Tibial nerve (tissue), 4 donors: ENCODE results near the gene RASAL2. TPM values are rescaled to one million over a fixed set of nuclear protein-coding genes. Genes with fewer than 3 reads are reported as not detected.

Source experiments
- DNase-seq, 2 donors: peaks; one replicate each; pipeline ENCODE4 v3.0.0-alpha.2; 2019; ENCODE audit warnings: low spot score in 2 of 2
- H3K27ac ChIP-seq, 4 donors: fragments of 200-600 bp; sonication (generic) in 3 of 4; one replicate each; pipeline ENCODE4 v1.5.1; 2017 to 2019; ENCODE audit warnings: mild to moderate bottlenecking in 1 of 4
- H3K27me3 ChIP-seq, 2 donors: fragments of 200-600 bp; sonication (generic) in 1 of 2; one replicate each; pipeline versions ENCODE4 v1.5.1 to v1.6.0; 2017 to 2019
- H3K36me3 ChIP-seq, 3 donors: fragments of 200-600 bp; sonication (generic); one replicate each; pipeline ENCODE4 v1.5.1; 2018 to 2019
- H3K4me1 ChIP-seq, 4 donors: fragments of 200-600 bp; sonication (generic) in 3 of 4; one replicate each; pipeline ENCODE4 v1.5.1; 2017 to 2019
- H3K4me3 ChIP-seq, 4 donors: fragments of 200-600 bp; sonication (generic) in 3 of 4; one replicate each; pipeline ENCODE4 v1.5.1; 2017 to 2019; ENCODE audit warnings: mild to moderate bottlenecking in 1 of 4, moderate library complexity in 1 of 4
- H3K9me3 ChIP-seq, 4 donors: fragments of 200-600 bp; sonication (generic) in 3 of 4; one replicate each; pipeline ENCODE4 v1.5.1; 2017 to 2019
- EP300 ChIP-seq, 2 donors: sonication (generic); formaldehyde crosslinking; IDR thresholded peaks; one replicate each; pipeline ENCODE4 v1.6.1; 2017; ENCODE audit warnings: antibody characterized with exemption in 2 of 2, mild to moderate bottlenecking in 1 of 2
- POLR2A ChIP-seq, 2 donors: fragments of 450-650 bp; IDR thresholded peaks; one replicate each; pipeline ENCODE4 v1.6.1; 2017; ENCODE audit warnings: antibody characterized with exemption in 2 of 2, mild to moderate bottlenecking in 2 of 2, moderate library complexity in 2 of 2
- WGBS, 2 donors: methylation state at CpG; one replicate each; pipeline ENCODE4 v1.1.5; 2018; 5-methylcytosine and 5-hydroxymethylcytosine counted together
- total RNA-seq, 4 donors: library from RNA; depleted of rRNA; stranded (reverse); fragments of >200 nt; gene quantifications; one replicate each; pipeline ENCODE4 v1.1.0, GENCODE V29; 2016
- TF ChIP-seq, protein P1 (sequence below), 5 experiments: fragments of 200-600 bp in 3 of 5; fragments of 450-650 bp in 2 of 5; sonication (generic) in 3 of 5; IDR thresholded peaks; one replicate each; pipeline ENCODE4 v1.5.1; 2016 to 2019; ENCODE audit warnings: antibody characterized with exemption in 5 of 5, mild to moderate bottlenecking in 3 of 5, moderate library complexity in 2 of 5

Gene RASAL2
- total RNA-seq, 4 donors from 2014 or later = 40.5 to 44.8 (median 43.0) TPM

DNA sequence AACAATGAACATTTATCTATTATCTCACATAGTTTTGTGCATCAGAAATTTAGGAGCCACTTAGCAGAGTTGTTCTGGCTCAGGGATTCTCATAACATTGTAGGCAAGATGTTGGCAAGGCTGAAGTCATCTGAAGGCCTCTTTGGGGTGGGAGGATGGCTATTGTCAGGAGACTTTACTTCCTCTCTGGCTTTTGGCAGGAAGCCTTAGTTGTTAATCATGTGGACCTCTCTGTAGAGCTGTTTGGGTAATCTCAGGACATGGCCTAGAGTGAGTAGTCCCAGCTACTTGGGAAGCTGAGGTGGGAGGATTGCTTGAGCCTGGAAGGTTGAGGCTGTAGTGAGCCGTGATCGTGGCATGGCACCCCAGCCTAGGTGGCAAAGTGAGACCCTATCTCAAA is 40.2 kb downstream of the RASAL2 start:
- TF ChIP-seq POLR2A (IDR thresholded peaks at IDR 0.05) (no peak), EP300 (IDR thresholded peaks at IDR 0.05) (peak in 1 of 2 donors; percentile 51)
- TF ChIP-seq, protein P1, sequence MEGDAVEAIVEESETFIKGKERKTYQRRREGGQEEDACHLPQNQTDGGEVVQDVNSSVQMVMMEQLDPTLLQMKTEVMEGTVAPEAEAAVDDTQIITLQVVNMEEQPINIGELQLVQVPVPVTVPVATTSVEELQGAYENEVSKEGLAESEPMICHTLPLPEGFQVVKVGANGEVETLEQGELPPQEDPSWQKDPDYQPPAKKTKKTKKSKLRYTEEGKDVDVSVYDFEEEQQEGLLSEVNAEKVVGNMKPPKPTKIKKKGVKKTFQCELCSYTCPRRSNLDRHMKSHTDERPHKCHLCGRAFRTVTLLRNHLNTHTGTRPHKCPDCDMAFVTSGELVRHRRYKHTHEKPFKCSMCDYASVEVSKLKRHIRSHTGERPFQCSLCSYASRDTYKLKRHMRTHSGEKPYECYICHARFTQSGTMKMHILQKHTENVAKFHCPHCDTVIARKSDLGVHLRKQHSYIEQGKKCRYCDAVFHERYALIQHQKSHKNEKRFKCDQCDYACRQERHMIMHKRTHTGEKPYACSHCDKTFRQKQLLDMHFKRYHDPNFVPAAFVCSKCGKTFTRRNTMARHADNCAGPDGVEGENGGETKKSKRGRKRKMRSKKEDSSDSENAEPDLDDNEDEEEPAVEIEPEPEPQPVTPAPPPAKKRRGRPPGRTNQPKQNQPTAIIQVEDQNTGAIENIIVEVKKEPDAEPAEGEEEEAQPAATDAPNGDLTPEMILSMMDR (IDR thresholded peaks at IDR 0.05) = no peak
- Histone ChIP-seq H3K4me3 (no peak overlapping the region), H3K9me3 (no peaks in the 10 kb centered on the region), H3K27me3 (no peaks in the 10 kb centered on the region), H3K4me1 (peaks cover 0 to 32% (median 7%) of the 10 kb centered on the region in 4 donors), H3K36me3 (no peaks in the 10 kb centered on the region), H3K27ac (peak overlapping the region in 1 of 4 donors; percentile 24)
- peak in 1 of 2 donors; percentile 9 for DNase-seq
- 65 to 78% methylated on average over 2 of the region's 2 CpGs for WGBS, 2 donors

DNA sequence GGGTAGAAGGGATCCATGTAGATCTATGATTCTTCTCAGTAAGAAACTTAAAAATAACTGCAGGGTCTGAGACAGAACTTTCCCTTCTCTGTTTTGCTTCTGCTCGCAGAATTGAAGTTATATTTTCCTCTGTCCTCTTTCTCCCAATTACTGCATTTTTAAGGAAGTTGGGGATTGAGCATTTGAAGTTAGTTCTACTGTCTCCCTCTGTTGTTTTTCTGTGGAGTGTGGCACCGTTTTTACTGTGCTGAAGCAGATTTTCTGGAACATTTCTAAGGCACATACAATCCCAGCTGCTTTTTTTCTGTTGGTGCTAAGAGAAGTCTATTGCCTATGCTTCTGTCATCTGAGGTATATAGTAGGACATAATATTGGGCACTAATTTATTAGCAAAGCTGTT is 43.3 kb downstream of the RASAL2 start:
- DNase-seq = no peak
- H3K36me3 ChIP-seq = no peaks in the 10 kb centered on the region
- TF ChIP-seq EP300 (IDR thresholded peaks at IDR 0.05) (no peak), POLR2A (IDR thresholded peaks at IDR 0.05) (no peak)
- TF ChIP-seq, protein P1 (IDR thresholded peaks at IDR 0.05) = no peak
- peaks cover 0 to 32% (median 7%) of the 10 kb centered on the region in 4 donors for H3K4me1 ChIP-seq
- H3K27me3 ChIP-seq = no peaks in the 10 kb centered on the region
- no peak overlapping the region for H3K4me3 ChIP-seq
- no peaks in the 10 kb centered on the region for H3K9me3 ChIP-seq
- WGBS, 2 donors = 9 to 14% methylated on average over 2 of the region's 2 CpGs
- H3K27ac ChIP-seq = peak overlapping the region in 2 of 4 donors; percentile 14 to 30

DNA sequence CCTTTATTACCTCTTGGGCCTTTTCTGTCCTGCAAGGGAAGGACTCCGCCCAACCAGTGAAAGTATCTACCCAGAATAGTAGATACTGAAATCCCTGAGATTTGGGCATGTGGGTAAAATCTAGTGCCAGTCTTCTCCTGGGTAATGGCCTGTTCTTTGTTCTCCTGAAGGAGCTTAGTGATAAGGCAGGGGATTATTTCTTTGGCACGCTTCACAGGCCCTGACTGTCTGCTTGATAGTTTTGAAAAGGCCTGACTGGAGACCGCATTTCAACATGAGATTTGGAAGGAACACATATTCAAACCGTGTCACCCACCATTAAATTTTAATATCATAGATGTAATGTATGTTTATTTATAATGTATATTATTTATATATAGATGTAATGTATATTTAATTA is 48.9 kb downstream of the RASAL2 start:
- Histone ChIP-seq H3K4me3 (no peak overlapping the region), H3K27ac (no peak overlapping the region), H3K36me3 (no peaks in the 10 kb centered on the region), H3K4me1 (peaks cover 0 to 7% (median 0%) of the 10 kb centered on the region in 4 donors), H3K9me3 (no peaks in the 10 kb centered on the region), H3K27me3 (no peaks in the 10 kb centered on the region)
- DNase-seq = no peak
- WGBS, 2 donors = 95 to 97% methylated on average over 4 of the region's 4 CpGs
- no peak for TF ChIP-seq EP300 (IDR thresholded peaks at IDR 0.05)
- TF ChIP-seq, protein P1 (IDR thresholded peaks at IDR 0.05) = no peak
- TF ChIP-seq POLR2A (IDR thresholded peaks at IDR 0.05) = no peak

DNA sequence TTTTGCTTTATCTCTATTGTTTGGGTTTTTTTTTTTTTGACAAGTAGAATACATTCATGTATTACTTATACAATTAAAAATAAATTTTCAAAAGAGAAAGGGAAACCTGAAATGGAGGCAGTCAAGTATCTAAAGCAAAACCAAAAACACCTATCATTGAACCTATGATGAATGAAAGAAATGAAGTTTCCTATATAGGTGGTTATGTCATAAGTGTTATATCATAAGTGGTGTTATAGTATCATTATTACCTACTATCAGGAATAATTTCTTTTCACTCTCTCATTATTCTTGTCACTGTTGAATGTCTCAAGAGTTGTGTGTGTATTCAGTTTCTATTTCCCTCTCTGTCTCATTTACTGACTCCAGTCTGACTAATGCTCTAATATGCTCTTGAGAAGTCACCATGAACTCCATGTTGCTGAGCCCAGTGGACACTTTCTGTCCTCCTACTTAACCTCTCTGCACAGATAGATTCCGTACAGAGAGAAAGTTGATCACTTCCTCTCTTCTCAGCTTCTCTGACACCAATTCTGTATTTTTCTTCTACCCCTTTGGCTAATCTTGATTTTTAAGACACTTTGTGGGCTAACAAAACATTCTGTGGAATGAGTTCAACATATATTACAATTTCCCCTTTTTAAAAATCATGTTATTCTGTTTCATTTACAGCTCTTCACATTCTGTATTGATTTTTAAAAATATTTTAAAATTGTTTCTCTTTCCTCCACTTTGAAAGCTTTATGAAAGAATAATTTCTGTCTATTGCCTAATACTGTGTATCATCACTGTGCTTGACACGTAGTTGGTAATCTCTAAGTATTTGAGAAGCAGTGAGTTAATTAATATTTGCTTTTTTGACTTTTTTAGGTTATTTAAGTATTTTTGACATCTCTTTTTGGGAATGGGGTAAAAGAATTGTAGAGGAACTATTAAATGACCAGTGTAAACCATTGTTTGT is 50.1 kb downstream of the RASAL2 start:
- TF ChIP-seq POLR2A (IDR thresholded peaks at IDR 0.05) = no peak
- TF ChIP-seq, protein P1 (IDR thresholded peaks at IDR 0.05) = no peak
- no peak for TF ChIP-seq EP300 (IDR thresholded peaks at IDR 0.05)
- no peaks in the 10 kb centered on the region for H3K36me3 ChIP-seq
- no peak overlapping the region for H3K4me3 ChIP-seq
- no peaks in the 10 kb centered on the region for H3K27me3 ChIP-seq
- H3K9me3 ChIP-seq = no peaks in the 10 kb centered on the region
- no peak overlapping the region for H3K27ac ChIP-seq
- no peaks in the 10 kb centered on the region for H3K4me1 ChIP-seq
- no peak for DNase-seq
- WGBS, 2 donors = 78 to 87% methylated on average over 2 of the region's 2 CpGs

DNA sequence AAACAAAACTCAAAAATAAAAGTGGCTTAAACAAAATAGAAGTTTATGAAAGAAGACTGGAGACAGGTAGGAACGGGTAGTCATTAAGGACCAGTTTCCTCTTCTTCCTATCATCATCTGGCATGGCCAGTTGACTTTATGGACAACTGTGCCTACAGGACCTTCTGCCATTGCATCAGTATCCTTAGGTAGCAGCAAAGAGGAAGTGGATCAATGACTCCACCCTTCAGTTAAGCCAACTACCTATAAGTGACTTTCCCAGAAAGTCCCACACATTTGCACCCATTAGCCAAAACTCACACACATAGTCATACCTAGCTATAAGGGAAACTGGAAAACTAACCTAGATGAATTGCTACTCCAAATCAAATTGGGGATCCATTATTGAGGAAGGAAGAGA is 51.7 kb downstream of the RASAL2 start:
- H3K9me3 ChIP-seq = no peaks in the 10 kb centered on the region
- DNase-seq = no peak
- H3K4me3 ChIP-seq = no peak overlapping the region
- H3K36me3 ChIP-seq = no peaks in the 10 kb centered on the region
- H3K27me3 ChIP-seq = no peaks in the 10 kb centered on the region
- no peak overlapping the region for H3K27ac ChIP-seq
- WGBS, 2 donors = 91 to 97% methylated on average over 1 of the region's 1 CpG
- peaks cover 0 to under 1% (median 0%) of the 10 kb centered on the region in 4 donors for H3K4me1 ChIP-seq
- TF ChIP-seq EP300 (IDR thresholded peaks at IDR 0.05) (no peak), POLR2A (IDR thresholded peaks at IDR 0.05) (no peak)
- TF ChIP-seq, protein P1 (IDR thresholded peaks at IDR 0.05) = no peak
